ENCODE results near the gene PRRG2.

DNA sequence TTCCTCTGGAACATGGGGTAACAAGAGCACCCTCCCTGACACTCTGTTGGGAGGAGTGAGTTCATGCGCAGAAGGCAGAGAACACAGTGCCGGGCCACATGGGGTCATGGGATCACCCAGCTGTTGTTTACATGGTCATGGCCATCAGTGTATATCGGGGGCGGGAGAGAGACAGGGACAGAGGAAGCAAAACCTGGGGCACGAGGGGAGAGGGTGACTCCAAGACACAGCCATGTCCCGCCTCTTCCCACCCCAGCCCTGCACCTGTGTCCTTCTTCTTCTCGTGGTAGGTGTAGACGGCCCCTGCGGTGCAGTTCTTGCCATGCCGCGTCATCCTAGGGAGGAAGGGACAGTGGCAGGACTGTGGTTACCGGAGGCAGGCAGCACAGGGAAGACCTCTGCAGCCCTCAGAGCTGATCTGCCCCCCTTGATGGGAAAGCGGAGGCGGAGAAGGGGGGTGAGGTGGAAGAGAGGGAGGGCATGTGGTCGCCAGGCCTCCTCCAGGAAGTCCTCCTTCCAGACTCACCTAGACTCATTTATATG is 20.7 kb upstream of the PRRG2 start:
- TF ChIP-seq HOXA7 (CRISPR knock-in tag; IDR thresholded peaks at IDR 0.05; ENCODE audit: borderline replicate concordance) = no peak
- no peak for TF ChIP-seq ZNF274 (IDR thresholded peaks at IDR 0.05; ENCODE audit: low read length)
- TF ChIP-seq ZNF274 (tag by site-specific recombination; IDR thresholded peaks at IDR 0.05; ENCODE audit: borderline replicate concordance) = no peak
- TF ChIP-seq ZNF501 (tag by site-specific recombination; IDR thresholded peaks at IDR 0.05) = no peak
- no peak for TF ChIP-seq OVOL3 (tag by site-specific recombination; IDR thresholded peaks at IDR 0.05)
- TF ChIP-seq ZNF624 (tag by site-specific recombination; IDR thresholded peaks at IDR 0.05) = no peak
- TF ChIP-seq, protein P1, sequence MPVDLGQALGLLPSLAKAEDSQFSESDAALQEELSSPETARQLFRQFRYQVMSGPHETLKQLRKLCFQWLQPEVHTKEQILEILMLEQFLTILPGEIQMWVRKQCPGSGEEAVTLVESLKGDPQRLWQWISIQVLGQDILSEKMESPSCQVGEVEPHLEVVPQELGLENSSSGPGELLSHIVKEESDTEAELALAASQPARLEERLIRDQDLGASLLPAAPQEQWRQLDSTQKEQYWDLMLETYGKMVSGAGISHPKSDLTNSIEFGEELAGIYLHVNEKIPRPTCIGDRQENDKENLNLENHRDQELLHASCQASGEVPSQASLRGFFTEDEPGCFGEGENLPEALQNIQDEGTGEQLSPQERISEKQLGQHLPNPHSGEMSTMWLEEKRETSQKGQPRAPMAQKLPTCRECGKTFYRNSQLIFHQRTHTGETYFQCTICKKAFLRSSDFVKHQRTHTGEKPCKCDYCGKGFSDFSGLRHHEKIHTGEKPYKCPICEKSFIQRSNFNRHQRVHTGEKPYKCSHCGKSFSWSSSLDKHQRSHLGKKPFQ (tag by site-specific recombination; IDR thresholded peaks at IDR 0.05) = no peak
- TF ChIP-seq, protein P2, sequence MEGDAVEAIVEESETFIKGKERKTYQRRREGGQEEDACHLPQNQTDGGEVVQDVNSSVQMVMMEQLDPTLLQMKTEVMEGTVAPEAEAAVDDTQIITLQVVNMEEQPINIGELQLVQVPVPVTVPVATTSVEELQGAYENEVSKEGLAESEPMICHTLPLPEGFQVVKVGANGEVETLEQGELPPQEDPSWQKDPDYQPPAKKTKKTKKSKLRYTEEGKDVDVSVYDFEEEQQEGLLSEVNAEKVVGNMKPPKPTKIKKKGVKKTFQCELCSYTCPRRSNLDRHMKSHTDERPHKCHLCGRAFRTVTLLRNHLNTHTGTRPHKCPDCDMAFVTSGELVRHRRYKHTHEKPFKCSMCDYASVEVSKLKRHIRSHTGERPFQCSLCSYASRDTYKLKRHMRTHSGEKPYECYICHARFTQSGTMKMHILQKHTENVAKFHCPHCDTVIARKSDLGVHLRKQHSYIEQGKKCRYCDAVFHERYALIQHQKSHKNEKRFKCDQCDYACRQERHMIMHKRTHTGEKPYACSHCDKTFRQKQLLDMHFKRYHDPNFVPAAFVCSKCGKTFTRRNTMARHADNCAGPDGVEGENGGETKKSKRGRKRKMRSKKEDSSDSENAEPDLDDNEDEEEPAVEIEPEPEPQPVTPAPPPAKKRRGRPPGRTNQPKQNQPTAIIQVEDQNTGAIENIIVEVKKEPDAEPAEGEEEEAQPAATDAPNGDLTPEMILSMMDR (tag by site-specific recombination; IDR thresholded peaks at IDR 0.05) = no peak
- TF ChIP-seq ZBTB1 (tag by site-specific recombination; IDR thresholded peaks at IDR 0.05) = no peak
- TF ChIP-seq ZNF658 (tag by site-specific recombination; IDR thresholded peaks at IDR 0.05) = no peak
- TF ChIP-seq, protein P3, sequence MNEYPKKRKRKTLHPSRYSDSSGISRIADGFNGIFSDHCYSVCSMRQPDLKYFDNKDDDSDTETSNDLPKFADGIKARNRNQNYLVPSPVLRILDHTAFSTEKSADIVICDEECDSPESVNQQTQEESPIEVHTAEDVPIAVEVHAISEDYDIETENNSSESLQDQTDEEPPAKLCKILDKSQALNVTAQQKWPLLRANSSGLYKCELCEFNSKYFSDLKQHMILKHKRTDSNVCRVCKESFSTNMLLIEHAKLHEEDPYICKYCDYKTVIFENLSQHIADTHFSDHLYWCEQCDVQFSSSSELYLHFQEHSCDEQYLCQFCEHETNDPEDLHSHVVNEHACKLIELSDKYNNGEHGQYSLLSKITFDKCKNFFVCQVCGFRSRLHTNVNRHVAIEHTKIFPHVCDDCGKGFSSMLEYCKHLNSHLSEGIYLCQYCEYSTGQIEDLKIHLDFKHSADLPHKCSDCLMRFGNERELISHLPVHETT (tag by site-specific recombination; IDR thresholded peaks at IDR 0.05) = no peak

Data from HEK293 (cell line).